Naive B cell (primary cell): Measurements from ENCODE around the gene RAF1. TPM values are rescaled to one million over a fixed set of nuclear protein-coding genes. Genes with fewer than 3 reads are reported as not detected.

Source experiments
- ATAC-seq, 2 donors: fragments of 150-1000 bp; cut with Tn5 transposase; 2 replicates each; pipeline ENCODE4 v1.10.0; 2021; ENCODE audit warnings: low read depth in 2 of 2, mild to moderate bottlenecking in 2 of 2, moderate library complexity in 2 of 2
- DNase-seq: peaks from one replicate; pipeline ENCODE4 v3.0.0; 2022
- H3K27ac Mint-ChIP-seq, 6 donors: one replicate each; pipeline ENCODE4 v1.8.0; 2020 to 2022; ENCODE audit warnings: mild to moderate bottlenecking in 6 of 6, mixed read lengths in 6 of 6, moderate library complexity in 5 of 6, inconsistent platforms in 2 of 6
- H3K27me3 Mint-ChIP-seq, 3 donors: one replicate each; pipeline ENCODE4 v1.8.0; 2021 to 2022; ENCODE audit warnings: mixed read lengths in 3 of 3, mild to moderate bottlenecking in 1 of 3
- H3K36me3 Mint-ChIP-seq, 2 donors: one replicate each; pipeline ENCODE4 v1.8.0; 2020 to 2022; ENCODE audit warnings: mixed read lengths in 2 of 2, inconsistent platforms in 1 of 2, mild to moderate bottlenecking in 1 of 2
- H3K4me1 Mint-ChIP-seq, 3 donors: one replicate each; pipeline ENCODE4 v1.8.0; 2020 to 2022; ENCODE audit warnings: mixed read lengths in 3 of 3, inconsistent platforms in 1 of 3, mild to moderate bottlenecking in 1 of 3, moderate library complexity in 1 of 3
- H3K4me3 Mint-ChIP-seq, 8 donors: one replicate each; pipeline ENCODE4 v1.8.0; 2020 to 2022; ENCODE audit warnings: mild to moderate bottlenecking in 8 of 8, mixed read lengths in 8 of 8, moderate library complexity in 8 of 8, inconsistent platforms in 2 of 8
- H3K9me3 Mint-ChIP-seq, 7 donors: one replicate each; pipeline ENCODE4 v1.8.0; 2020 to 2022; ENCODE audit warnings: mixed read lengths in 7 of 7, mild to moderate bottlenecking in 5 of 7, inconsistent platforms in 2 of 7, moderate library complexity in 1 of 7
- polyA plus RNA-seq, 6 donors: library from polyadenylated mRNA; unstranded; fragments of 300-500 nt; fragmentation: Illumina TruSeq; gene quantifications; one replicate each; pipeline ENCODE4 v1.2.3, GENCODE V29; 2021; ENCODE audit warnings: low read depth in 6 of 6

Gene RAF1
- polyA plus RNA-seq, 6 donors from 2014 or later: 44.3 to 69.2 (median 59.5) TPM

DNA sequence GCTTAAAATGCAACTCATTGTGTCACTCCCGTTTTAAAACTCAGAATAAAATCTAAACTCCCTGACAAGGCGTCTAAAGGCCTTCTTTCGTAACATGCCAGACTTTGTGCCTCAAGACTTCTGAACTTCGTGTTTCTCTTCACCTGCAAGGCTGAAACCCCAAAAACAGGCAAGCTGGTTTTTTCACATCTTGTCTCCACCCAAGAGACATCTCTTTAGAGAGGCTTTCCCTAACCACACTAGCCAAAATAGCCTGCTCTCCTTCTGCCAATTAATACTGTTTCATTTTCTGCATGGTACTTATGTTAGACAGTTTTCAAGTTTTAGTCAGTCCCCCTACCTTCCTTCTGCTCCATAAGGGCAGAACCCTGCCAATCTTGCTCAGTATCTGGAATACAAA, 41.6 kb downstream of the RAF1 start:
- H3K4me1 Mint-ChIP-seq: peaks cover 27 to 60% (median 56%) of the 10 kb centered on the region in 3 donors
- no peaks in the 10 kb centered on the region for H3K27me3 Mint-ChIP-seq
- ATAC-seq: no peak
- H3K9me3 Mint-ChIP-seq: no peaks in the 10 kb centered on the region
- no peak for DNase-seq
- peak overlapping the region in 3 of 6 donors; percentile 57 to 82 (median 70) for H3K27ac Mint-ChIP-seq
- peaks cover 0 to 8% of the 10 kb centered on the region in 2 donors for H3K36me3 Mint-ChIP-seq
- no peak overlapping the region for H3K4me3 Mint-ChIP-seq

DNA sequence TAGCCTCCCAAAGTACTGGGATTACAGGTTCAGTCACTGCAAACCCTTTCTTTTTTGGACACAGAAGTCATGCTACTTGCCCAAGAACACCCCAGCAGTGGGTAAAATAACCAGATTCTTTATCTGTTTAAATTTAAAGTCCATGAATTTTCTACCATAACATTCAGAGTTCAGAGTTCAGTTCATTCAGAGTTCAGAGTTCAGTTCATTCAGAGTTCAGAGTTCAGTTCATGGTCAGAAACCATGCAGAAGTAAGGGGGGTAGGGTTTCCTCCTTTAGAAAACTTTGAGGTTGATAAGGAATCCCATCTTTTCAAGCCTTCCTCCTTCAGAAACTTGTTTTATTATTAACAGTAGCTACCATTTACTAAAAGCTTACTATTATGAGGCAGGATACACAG, 43.2 kb downstream of the RAF1 start:
- peak overlapping the region in 4 of 6 donors; percentile 70 to 88 (median 78) for H3K27ac Mint-ChIP-seq
- peaks cover 0 to 8% of the 10 kb centered on the region in 2 donors for H3K36me3 Mint-ChIP-seq
- H3K4me1 Mint-ChIP-seq: peaks cover 24 to 46% (median 43%) of the 10 kb centered on the region in 3 donors
- no peak overlapping the region for H3K4me3 Mint-ChIP-seq
- no peaks in the 10 kb centered on the region for H3K9me3 Mint-ChIP-seq
- no peaks in the 10 kb centered on the region for H3K27me3 Mint-ChIP-seq
- DNase-seq (no peak), ATAC-seq (no peak)

DNA sequence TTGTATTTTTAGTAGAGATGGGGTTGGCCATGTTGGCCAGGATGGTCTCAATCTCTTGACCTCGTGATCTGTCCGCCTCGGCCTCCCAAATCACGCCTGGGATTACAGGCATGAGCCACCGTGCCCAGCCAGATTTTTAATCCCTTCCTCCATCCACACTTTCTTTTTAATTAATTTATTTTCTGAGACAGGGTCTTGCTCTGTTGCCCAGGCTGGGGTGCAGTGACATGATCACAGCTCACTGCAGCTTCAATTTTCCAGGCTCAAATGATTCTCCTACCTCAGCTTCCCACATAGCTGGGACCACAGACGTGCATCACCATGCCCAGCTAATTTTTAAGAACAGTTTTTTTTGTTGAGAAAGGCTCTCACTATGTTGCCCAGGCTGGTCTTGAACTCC, 43.6 kb downstream of the RAF1 start:
- no peaks in the 10 kb centered on the region for H3K9me3 Mint-ChIP-seq
- H3K27ac Mint-ChIP-seq: peak overlapping the region in 4 of 6 donors; percentile 47 to 78 (median 74)

DNA sequence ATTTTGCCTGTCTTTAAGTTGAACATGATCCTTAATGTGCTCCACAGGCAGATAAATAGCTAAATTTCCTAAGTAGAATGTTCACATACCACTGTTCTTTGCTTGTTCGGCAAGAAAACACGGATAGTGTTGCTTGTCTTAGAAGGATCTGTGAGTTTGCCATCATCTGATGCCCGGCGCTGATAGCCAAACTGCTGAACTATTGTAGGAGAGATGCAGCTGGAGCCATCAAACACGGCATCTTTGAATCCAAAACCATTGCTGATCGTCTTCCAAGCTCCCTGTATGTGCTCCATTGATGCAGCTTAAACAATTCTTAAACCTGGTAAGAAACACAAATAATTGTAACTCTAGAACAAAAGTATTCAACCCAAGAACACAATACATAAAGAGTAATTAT, 45.5 kb downstream of the RAF1 start:
- H3K9me3 Mint-ChIP-seq: no peaks in the 10 kb centered on the region
- no peak for ATAC-seq
- no peaks in the 10 kb centered on the region for H3K27me3 Mint-ChIP-seq
- peaks cover 17 to 39% (median 30%) of the 10 kb centered on the region in 3 donors for H3K4me1 Mint-ChIP-seq
- no peak overlapping the region for H3K4me3 Mint-ChIP-seq
- no peak for DNase-seq
- H3K27ac Mint-ChIP-seq: peak overlapping the region in 1 of 6 donors; percentile 27
- peaks cover 6 to 15% of the 10 kb centered on the region in 2 donors for H3K36me3 Mint-ChIP-seq

More for the DNA sequence above, 43.6 kb downstream of the RAF1 start:
- peak overlapping the region in 1 of 8 donors; percentile 37 for H3K4me3 Mint-ChIP-seq
- no peaks in the 10 kb centered on the region for H3K27me3 Mint-ChIP-seq
- peaks cover 0 to 8% of the 10 kb centered on the region in 2 donors for H3K36me3 Mint-ChIP-seq
- ATAC-seq (no peak), DNase-seq (no peak)
- peaks cover 20 to 42% (median 39%) of the 10 kb centered on the region in 3 donors for H3K4me1 Mint-ChIP-seq

DNA sequence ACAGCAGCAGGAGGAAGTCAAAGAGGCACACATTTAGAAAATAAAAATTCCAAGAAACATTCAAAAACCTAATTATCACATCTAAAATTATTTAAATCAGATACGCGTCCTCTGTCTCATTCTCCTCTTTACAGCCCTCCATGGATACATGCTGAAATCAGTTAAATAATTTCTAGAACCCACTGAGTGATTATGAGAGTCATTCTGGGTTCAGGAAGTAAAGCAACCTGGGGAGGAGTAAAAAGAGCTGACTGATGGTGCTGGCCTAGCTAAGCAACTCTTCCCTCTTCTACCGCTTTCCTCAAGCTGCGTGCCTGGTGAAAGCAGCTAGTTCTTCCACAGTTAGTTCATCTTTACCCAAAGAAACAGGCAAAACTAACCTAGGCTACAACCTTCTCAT, 48.7 kb downstream of the RAF1 start:
- ATAC-seq (no peak), DNase-seq (no peak)
- Mint-ChIP-seq H3K27me3 (no peaks in the 10 kb centered on the region), H3K9me3 (no peaks in the 10 kb centered on the region), H3K36me3 (peaks cover 13 to 18% of the 10 kb centered on the region in 2 donors), H3K4me1 (peaks cover 6 to 20% (median 11%) of the 10 kb centered on the region in 3 donors), H3K27ac (peak overlapping the region in 3 of 6 donors; percentile 3 to 41 (median 27)), H3K4me3 (no peak overlapping the region)

DNA sequence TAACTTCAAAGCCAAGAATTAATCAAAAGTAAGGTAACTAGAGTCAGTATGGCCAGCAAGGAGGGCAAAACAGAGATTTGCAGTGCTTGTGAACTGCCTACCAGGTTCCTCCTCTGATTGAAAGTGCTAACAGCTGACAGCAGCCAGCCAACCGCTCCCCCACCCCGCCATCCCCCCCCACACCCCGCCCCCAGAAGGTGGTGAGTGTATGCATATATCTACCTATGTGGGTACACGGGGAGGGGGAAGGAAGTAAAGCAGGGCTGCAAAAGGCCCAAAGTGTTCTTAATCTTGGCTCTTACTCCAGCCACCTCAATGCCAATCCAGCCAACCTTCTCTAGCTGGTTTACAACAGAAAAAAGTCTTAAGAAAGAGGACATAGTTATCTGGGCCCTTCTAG, 50.7 kb downstream of the RAF1 start:
- H3K9me3 Mint-ChIP-seq: no peaks in the 10 kb centered on the region
- H3K4me3 Mint-ChIP-seq: no peak overlapping the region
- no peak for DNase-seq
- peaks cover 6 to 19% (median 11%) of the 10 kb centered on the region in 3 donors for H3K4me1 Mint-ChIP-seq
- H3K27me3 Mint-ChIP-seq: no peaks in the 10 kb centered on the region
- H3K36me3 Mint-ChIP-seq: peaks cover 15 to 19% of the 10 kb centered on the region in 2 donors
- peak overlapping the region in 5 of 6 donors; percentile 7 to 89 (median 69) for H3K27ac Mint-ChIP-seq
- peak; percentile 47 to 51 for ATAC-seq

DNA sequence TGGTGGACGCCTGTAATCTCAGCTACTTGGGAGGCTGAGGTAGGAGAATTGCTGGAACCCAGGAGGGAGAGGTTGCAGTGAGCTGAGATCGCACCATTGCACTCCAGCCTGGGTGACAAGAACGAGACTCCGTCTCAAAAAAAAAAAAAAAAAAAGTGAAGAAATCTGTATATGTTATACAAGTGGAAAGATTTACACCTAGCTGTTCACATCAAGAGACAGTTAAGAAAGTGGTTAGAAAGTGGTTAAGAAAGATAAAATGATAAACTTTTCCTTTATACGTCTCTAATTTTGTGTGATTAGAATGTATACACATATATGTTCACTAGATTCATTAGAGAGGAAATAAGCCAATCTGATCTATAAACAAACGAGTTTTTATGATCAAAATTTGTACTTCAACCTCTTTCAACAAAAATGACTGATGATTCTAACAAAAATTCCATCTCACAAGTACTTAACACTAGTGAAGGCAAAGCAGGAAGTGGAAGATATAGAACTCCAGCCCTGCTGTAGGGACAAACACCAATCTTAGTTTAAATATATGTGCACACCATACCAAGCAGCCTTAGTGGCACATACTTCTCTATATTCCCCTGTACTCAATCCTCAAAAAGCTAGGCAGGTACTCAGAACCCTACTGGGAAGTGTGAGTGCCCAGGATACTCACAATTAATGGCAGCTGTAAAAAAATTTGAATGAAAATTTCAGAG, 51.2 kb downstream of the RAF1 start:
- Mint-ChIP-seq H3K4me3 (no peak overlapping the region), H3K27me3 (no peaks in the 10 kb centered on the region), H3K4me1 (peaks cover 6 to 19% (median 11%) of the 10 kb centered on the region in 3 donors), H3K27ac (peak overlapping the region in 1 of 6 donors; percentile 69), H3K9me3 (no peaks in the 10 kb centered on the region), H3K36me3 (peaks cover 10 to 19% of the 10 kb centered on the region in 2 donors)
- DNase-seq (no peak), ATAC-seq (no peak)

DNA sequence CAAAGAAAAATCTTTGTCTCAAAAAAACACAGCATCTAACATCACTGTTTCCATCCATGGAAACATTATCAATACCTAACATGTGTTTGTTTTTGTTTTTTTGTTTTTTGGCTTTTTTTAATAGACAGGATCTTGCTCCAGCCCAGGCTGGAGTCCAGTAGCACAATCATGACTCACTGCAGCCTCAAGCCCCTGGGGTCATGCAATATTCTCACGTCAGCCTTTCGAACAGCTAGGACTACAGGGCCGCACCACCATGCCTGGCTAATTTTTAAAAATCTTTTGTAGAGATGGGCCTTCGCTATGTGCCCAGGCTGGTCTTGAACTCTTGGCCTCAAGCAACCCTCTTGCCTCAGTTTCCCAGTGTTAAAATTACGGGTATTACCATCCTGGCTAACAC, 52.8 kb downstream of the RAF1 start:
- Mint-ChIP-seq H3K4me3 (no peak overlapping the region), H3K4me1 (peaks cover 6 to 19% (median 11%) of the 10 kb centered on the region in 3 donors), H3K9me3 (no peaks in the 10 kb centered on the region), H3K27me3 (no peaks in the 10 kb centered on the region), H3K36me3 (peaks cover 10 to 19% of the 10 kb centered on the region in 2 donors), H3K27ac (no peak overlapping the region)
- ATAC-seq: no peak
- no peak for DNase-seq

DNA sequence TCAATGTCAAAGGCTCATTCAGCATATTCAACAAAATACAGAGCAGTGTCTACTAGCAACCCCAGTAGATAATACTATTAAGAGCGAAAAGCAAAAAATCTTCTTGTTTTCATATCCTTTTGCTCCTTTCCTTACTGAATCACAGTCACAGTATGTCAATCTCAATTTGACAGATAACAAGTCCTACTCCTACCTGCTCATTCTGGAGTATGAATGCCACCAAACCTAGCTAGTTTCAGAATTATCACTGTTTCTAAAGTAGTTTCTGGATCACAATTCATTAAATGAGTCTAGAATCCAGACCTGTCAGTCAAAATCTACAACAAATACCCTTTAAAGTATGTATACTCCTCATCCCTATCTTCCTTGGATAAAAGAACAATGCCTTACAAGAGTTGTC, 55.5 kb downstream of the RAF1 start:
- H3K9me3 Mint-ChIP-seq: no peaks in the 10 kb centered on the region
- H3K27me3 Mint-ChIP-seq: no peaks in the 10 kb centered on the region
- H3K4me1 Mint-ChIP-seq: peaks cover 1 to 8% (median 5%) of the 10 kb centered on the region in 3 donors
- ATAC-seq: no peak
- peaks cover 2 to 22% of the 10 kb centered on the region in 2 donors for H3K36me3 Mint-ChIP-seq
- DNase-seq: no peak
- peak overlapping the region in 1 of 6 donors; percentile 24 for H3K27ac Mint-ChIP-seq
- no peak overlapping the region for H3K4me3 Mint-ChIP-seq

DNA sequence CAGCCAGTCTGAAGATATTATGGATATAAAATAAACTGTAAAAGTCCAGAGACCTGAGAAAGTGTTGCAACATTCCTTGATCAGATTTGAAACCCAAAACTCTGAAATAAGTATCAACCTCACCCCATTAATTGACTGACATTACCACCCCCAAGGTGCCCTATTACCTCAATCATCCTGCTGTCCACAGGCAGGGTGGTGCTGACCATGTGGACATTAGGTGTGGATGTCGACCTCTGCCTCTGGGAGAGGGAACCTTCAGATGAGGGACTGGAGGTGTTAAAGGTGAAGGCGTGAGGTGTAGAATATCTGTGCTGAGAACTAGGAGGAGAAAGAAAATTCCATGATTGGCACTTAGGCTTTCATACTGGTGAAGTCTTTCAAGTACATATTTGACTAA, 59.9 kb downstream of the RAF1 start:
- DNase-seq (no peak), ATAC-seq (no peak)
- Mint-ChIP-seq H3K4me3 (no peak overlapping the region), H3K36me3 (peaks cover 0 to 24% of the 10 kb centered on the region in 2 donors), H3K4me1 (no peaks in the 10 kb centered on the region), H3K27ac (peak overlapping the region in 3 of 6 donors; percentile 7 to 34 (median 28)), H3K9me3 (no peaks in the 10 kb centered on the region), H3K27me3 (no peaks in the 10 kb centered on the region)

DNA sequence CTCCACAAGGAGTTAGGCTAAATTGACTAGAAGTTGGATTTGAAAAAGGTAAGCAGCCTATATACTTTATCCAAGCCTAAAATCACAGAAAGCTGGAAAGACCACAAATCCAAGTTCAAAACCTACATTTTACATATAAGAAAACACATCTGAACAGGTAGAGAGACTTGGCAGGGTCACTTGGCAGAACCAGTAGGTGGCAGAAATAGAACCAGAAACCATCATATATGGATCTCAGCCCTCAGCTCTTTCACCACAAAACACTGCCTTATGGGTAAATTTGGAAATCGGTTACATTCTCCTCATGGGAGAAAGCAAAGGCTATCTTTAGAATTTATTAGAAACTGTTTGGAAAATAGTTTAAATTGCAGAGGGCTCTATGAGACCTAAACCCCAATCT, 62.8 kb downstream of the RAF1 start:
- DNase-seq (no peak), ATAC-seq (no peak)
- H3K4me3 Mint-ChIP-seq: no peak overlapping the region
- no peaks in the 10 kb centered on the region for H3K4me1 Mint-ChIP-seq
- peak overlapping the region in 1 of 6 donors; percentile 30 for H3K27ac Mint-ChIP-seq
- no peaks in the 10 kb centered on the region for H3K27me3 Mint-ChIP-seq
- no peaks in the 10 kb centered on the region for H3K9me3 Mint-ChIP-seq
- peaks cover 0 to 18% of the 10 kb centered on the region in 2 donors for H3K36me3 Mint-ChIP-seq

DNA sequence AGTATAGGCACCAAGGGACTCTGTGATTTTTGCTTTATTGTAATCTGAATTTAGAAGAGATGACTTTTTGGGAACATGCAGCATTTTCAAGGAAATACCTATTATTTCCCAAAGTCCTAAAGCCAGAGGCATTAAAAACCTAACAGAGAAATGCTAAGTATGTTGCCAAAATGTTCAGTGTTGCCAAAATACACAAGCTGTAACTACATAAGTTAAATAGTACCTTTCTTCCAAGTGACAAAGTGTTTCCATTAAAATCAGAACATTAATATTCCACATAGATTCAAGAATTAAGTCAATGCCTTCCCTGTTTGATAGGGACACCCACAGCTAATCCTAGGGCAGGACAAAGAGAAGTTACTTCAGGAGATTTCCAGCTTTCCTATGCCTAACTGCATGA, 65.0 kb downstream of the RAF1 start:
- Mint-ChIP-seq H3K4me1 (peaks cover 0 to 4% (median 0%) of the 10 kb centered on the region in 3 donors), H3K27me3 (no peaks in the 10 kb centered on the region), H3K4me3 (no peak overlapping the region), H3K36me3 (peaks cover 17 to 20% of the 10 kb centered on the region in 2 donors), H3K9me3 (no peaks in the 10 kb centered on the region), H3K27ac (no peak overlapping the region)
- DNase-seq (no peak), ATAC-seq (no peak)

DNA sequence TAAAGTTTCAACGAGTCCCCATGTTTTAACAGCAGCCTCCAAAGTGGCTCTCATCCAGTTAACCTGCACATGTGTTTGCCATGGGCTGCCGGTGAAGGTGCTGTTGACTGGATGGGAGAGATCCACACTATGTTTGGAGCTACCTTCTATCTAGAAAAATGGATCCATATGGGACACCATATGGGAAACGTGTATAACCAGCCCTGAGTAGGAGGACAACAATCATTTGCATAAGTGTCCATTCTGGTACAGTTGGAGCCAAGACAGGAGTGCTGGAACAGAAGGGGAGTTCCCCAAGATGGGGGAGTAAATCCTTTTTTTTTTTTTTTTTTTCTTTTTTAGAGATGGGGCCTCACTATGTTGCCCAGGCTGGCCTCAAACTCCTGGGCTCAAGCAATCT, 70.4 kb downstream of the RAF1 start:
- Mint-ChIP-seq H3K36me3 (peaks cover 20 to 36% of the 10 kb centered on the region in 2 donors), H3K27ac (peak overlapping the region in 2 of 6 donors; percentile 69 to 76), H3K4me3 (no peak overlapping the region), H3K27me3 (no peaks in the 10 kb centered on the region), H3K9me3 (no peaks in the 10 kb centered on the region), H3K4me1 (peaks cover 14 to 27% (median 20%) of the 10 kb centered on the region in 3 donors)
- ATAC-seq (no peak), DNase-seq (no peak)
